ENCODE results near the gene P4HB. TPM values are rescaled to one million over a fixed set of nuclear protein-coding genes. Genes with fewer than 3 reads are reported as not detected.
A peak's percentile ranks its signal among the peaks of the same experiment; 100 is the strongest.

P4HB gene
- polyA plus RNA-seq, 1 of the 3 experiments (the other 2 are of a cell fraction) = 165 TPM

- 4% methylated on average over 62 of the region's 69 CpGs for WGBS (ENCODE audit: low lambda C conversion rate)
- Histone ChIP-seq H3F3A (replicated peaks; ENCODE audit: insufficient read depth) (peaks cover 22% of the 10 kb centered on the region), H4K20me1 (ENCODE audit: insufficient read depth) (peaks cover 14% of the 10 kb centered on the region; the same call in 1 of the 2 replicates), H3K27ac (ENCODE audit: low read depth in 2 of 2, low read length in 1 of 2) (peak overlapping the region; percentile 51 to 67), H3K9ac (peak overlapping the region; percentile 93), H3K4me2 (peak overlapping the region; percentile 94), H3K4me3 (ENCODE audit: low read depth in 2 of 2, low read length in 1 of 2) (peak overlapping the region; percentile 72 to 98), H3K79me2 (ENCODE audit: insufficient read depth) (peaks cover 91% of the 10 kb centered on the region), H3K27me3 (ENCODE audit: insufficient read depth) (no peaks in the 10 kb centered on the region), H3K9me3 (no peaks in the 10 kb centered on the region), H3K36me3 (replicated peaks in 1 of 2; ENCODE audit: control insufficient read depth in 1 of 2, insufficient read depth in 2 of 2, low read length in 1 of 2) (peaks cover 46 to 48% of the 10 kb centered on the region in 2 experiments), H3K9me2 (no peaks in the 10 kb centered on the region), H2AFZ (ENCODE audit: low read depth) (no peak overlapping the region), H3K4me1 (ENCODE audit: control insufficient read depth in 1 of 2, insufficient read depth in 2 of 2, low read depth in 1 of 2, low read length in 1 of 2) (peaks cover 12 to 19% of the 10 kb centered on the region in 2 experiments)
- DNase-seq = peak; percentile 76
- CTCF ChIA-PET = interaction anchor here (1.0 to 5.3 kb wide), 5 partner anchors 21 to 156 kb away, joined by 3 to 30 read pairs (median 5); partner anchors contain the start of gene ARHGDIA
- POLR2A ChIA-PET = interaction anchor here (0.5 to 1.0 kb wide), 2 partner anchors 160 to 224 kb away, joined by 3 to 6 read pairs; partner anchors contain the start of genes CCDC137 and OXLD1
- TF ChIP-seq, protein P1, sequence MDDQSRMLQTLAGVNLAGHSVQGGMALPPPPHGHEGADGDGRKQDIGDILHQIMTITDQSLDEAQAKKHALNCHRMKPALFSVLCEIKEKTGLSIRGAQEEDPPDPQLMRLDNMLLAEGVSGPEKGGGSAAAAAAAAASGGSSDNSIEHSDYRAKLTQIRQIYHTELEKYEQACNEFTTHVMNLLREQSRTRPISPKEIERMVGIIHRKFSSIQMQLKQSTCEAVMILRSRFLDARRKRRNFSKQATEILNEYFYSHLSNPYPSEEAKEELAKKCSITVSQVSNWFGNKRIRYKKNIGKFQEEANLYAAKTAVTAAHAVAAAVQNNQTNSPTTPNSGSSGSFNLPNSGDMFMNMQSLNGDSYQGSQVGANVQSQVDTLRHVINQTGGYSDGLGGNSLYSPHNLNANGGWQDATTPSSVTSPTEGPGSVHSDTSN (IDR thresholded peaks at IDR 0.05) = no peak
- TF ChIP-seq RCOR1 (IDR thresholded peaks at IDR 0.05; ENCODE audit: low read length) (no peak), ELF1 (IDR thresholded peaks at IDR 0.05) (no peak), NRF1 (IDR thresholded peaks at IDR 0.05; ENCODE audit: low read depth, low read length) (no peak), GABPA (IDR thresholded peaks at IDR 0.05; ENCODE audit: low read depth) (no peak), ZBTB33 (IDR thresholded peaks at IDR 0.05; ENCODE audit: borderline replicate concordance, low read depth) (no peak), TCF12 (IDR thresholded peaks at IDR 0.05) (no peak), MXI1 (IDR thresholded peaks at IDR 0.05; ENCODE audit: low read depth, low read length) (no peak; the same call in 1 of the 2 replicates), RXRA (IDR thresholded peaks at IDR 0.05; ENCODE audit: borderline replicate concordance, low read depth) (no peak), FOSL2 (IDR thresholded peaks at IDR 0.05; ENCODE audit: borderline replicate concordance, low read depth) (no peak), GATA2 (CRISPR knock-in tag; IDR thresholded peaks at IDR 0.05) (no peak), TEAD4 (IDR thresholded peaks at IDR 0.05; ENCODE audit: borderline replicate concordance, insufficient read depth) (no peak), POLR2AphosphoS5 (IDR thresholded peaks at IDR 0.05; ENCODE audit: low read depth, low read length) (no peak), TAF1 (IDR thresholded peaks at IDR 0.05; ENCODE audit: borderline replicate concordance, low read depth, low read length) (no peak), CHD2 (IDR thresholded peaks at IDR 0.05; ENCODE audit: low read length, partially characterized antibody) (no peak), EZH2phosphoT487 (IDR thresholded peaks at IDR 0.05; ENCODE audit: borderline replicate concordance, low read depth) (no peak)
- TF ChIP-seq, protein P2, sequence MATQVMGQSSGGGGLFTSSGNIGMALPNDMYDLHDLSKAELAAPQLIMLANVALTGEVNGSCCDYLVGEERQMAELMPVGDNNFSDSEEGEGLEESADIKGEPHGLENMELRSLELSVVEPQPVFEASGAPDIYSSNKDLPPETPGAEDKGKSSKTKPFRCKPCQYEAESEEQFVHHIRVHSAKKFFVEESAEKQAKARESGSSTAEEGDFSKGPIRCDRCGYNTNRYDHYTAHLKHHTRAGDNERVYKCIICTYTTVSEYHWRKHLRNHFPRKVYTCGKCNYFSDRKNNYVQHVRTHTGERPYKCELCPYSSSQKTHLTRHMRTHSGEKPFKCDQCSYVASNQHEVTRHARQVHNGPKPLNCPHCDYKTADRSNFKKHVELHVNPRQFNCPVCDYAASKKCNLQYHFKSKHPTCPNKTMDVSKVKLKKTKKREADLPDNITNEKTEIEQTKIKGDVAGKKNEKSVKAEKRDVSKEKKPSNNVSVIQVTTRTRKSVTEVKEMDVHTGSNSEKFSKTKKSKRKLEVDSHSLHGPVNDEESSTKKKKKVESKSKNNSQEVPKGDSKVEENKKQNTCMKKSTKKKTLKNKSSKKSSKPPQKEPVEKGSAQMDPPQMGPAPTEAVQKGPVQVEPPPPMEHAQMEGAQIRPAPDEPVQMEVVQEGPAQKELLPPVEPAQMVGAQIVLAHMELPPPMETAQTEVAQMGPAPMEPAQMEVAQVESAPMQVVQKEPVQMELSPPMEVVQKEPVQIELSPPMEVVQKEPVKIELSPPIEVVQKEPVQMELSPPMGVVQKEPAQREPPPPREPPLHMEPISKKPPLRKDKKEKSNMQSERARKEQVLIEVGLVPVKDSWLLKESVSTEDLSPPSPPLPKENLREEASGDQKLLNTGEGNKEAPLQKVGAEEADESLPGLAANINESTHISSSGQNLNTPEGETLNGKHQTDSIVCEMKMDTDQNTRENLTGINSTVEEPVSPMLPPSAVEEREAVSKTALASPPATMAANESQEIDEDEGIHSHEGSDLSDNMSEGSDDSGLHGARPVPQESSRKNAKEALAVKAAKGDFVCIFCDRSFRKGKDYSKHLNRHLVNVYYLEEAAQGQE (IDR thresholded peaks at IDR 0.05; ENCODE audit: low read depth, low read length) = no peak
- TF ChIP-seq, protein P3, sequence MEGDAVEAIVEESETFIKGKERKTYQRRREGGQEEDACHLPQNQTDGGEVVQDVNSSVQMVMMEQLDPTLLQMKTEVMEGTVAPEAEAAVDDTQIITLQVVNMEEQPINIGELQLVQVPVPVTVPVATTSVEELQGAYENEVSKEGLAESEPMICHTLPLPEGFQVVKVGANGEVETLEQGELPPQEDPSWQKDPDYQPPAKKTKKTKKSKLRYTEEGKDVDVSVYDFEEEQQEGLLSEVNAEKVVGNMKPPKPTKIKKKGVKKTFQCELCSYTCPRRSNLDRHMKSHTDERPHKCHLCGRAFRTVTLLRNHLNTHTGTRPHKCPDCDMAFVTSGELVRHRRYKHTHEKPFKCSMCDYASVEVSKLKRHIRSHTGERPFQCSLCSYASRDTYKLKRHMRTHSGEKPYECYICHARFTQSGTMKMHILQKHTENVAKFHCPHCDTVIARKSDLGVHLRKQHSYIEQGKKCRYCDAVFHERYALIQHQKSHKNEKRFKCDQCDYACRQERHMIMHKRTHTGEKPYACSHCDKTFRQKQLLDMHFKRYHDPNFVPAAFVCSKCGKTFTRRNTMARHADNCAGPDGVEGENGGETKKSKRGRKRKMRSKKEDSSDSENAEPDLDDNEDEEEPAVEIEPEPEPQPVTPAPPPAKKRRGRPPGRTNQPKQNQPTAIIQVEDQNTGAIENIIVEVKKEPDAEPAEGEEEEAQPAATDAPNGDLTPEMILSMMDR (IDR thresholded peaks at IDR 0.05) = no peak
Observed at GRCh38 chr17:81890447-81891302, 30.3 kb upstream of the P4HB start.

Measured in SK-N-SH (cell line).